GM19438 (cell line): ENCODE measurements around the gene ARHGAP29.

Experiments used
- ATAC-seq: cut with Tn5 transposase; IDR thresholded peaks from one replicate; pipeline ENCODE4 v1.9.1; 2021; ENCODE audit warnings: low read depth; ENCODE audit not compliant: unreplicated experiment

Gene ARHGAP29, protein sequence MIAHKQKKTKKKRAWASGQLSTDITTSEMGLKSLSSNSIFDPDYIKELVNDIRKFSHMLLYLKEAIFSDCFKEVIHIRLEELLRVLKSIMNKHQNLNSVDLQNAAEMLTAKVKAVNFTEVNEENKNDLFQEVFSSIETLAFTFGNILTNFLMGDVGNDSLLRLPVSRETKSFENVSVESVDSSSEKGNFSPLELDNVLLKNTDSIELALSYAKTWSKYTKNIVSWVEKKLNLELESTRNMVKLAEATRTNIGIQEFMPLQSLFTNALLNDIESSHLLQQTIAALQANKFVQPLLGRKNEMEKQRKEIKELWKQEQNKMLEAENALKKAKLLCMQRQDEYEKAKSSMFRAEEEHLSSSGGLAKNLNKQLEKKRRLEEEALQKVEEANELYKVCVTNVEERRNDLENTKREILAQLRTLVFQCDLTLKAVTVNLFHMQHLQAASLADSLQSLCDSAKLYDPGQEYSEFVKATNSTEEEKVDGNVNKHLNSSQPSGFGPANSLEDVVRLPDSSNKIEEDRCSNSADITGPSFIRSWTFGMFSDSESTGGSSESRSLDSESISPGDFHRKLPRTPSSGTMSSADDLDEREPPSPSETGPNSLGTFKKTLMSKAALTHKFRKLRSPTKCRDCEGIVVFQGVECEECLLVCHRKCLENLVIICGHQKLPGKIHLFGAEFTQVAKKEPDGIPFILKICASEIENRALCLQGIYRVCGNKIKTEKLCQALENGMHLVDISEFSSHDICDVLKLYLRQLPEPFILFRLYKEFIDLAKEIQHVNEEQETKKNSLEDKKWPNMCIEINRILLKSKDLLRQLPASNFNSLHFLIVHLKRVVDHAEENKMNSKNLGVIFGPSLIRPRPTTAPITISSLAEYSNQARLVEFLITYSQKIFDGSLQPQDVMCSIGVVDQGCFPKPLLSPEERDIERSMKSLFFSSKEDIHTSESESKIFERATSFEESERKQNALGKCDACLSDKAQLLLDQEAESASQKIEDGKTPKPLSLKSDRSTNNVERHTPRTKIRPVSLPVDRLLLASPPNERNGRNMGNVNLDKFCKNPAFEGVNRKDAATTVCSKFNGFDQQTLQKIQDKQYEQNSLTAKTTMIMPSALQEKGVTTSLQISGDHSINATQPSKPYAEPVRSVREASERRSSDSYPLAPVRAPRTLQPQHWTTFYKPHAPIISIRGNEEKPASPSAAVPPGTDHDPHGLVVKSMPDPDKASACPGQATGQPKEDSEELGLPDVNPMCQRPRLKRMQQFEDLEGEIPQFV

GRCh38 chr1:94237291-94238226, at the start of gene ARHGAP29:
ARHGAP29 (minus strand) TSS chr1:94237584; CDS start chr1:94231611, 5,973 bp downstream.
- ATAC-seq, result peak; percentile 85

GRCh38 chr1:94286864-94287437, 49.6 kb upstream of the ARHGAP29 start:
- no peak for ATAC-seq

DNA sequence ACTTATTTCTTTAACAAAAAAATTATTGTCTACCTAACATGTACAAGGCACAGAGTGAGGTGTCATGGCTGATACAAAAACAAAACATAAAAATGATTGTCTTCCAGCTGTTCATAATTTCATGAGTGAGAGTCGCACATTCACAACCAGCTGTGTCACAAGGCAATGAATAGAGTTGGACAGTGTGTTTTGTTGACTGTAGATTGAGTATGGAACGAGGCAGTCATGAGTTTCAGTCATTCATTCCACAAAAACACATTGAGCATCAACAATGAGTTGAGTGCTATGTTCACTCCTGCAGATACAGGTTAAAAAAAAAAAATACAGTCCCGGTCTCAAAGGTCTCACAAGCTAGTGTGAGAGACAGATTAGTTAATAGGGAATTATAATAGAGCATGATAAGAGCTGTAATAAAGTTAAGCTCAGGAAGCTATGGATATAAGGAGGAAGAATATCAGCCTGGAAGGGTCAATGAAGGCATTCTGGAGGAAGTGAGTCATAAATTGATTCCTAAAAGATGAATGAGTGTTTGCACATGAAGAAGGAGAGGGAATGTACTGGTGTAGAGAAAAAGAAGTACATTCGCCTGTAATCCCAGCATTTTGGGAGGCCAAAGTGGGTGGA, 47.8 kb upstream of the ARHGAP29 start:
- ATAC-seq, result no peak

DNA sequence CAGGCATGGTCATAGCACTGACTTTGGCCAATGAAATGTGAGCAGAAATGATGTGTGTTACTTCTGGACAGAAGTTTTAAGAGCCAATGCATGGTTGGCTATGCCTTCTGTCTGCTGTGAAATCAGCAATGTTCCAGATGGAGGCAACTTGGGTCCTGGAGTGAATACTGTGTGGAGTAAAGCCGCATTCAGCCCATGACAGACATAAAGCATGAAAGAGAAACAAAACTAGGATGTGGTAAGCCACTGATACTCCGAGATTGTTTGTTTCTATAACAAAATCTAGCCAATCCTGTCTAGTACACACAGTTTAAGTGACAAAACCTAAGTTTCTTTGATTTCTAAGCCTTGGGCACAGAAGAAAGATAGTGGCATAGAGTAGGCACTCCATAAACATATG, 47.1 kb upstream of the ARHGAP29 start:
- ATAC-seq, result peak; percentile 85

- no peak for ATAC-seq
Observed at GRCh38 chr1:94283462-94283861, 46.1 kb upstream of the ARHGAP29 start.

- ATAC-seq, result no peak
Observed at GRCh38 chr1:94282143-94282711, 44.8 kb upstream of the ARHGAP29 start.

GRCh38 chr1:94281361-94282142, 44.2 kb upstream of the ARHGAP29 start:
- no peak for ATAC-seq

DNA sequence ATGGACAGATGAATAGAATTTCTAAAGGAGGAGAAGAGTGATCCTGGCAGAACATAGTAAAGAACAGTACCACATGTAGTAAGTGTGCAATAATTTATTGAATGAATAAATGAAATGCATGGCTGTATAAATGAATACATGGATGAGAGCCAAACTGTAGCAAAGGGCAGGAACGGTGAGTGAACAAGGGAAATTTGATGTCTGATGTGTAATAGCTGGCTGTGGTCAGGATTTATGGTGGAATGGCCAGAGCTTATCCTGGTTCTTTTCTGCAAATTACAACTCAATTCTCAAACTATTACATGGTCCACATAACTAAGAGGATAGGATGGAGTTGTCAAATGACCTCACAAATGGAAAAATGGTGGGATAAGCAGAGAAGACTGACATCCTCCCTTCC, 43.2 kb upstream of the ARHGAP29 start:
- no peak for ATAC-seq

DNA sequence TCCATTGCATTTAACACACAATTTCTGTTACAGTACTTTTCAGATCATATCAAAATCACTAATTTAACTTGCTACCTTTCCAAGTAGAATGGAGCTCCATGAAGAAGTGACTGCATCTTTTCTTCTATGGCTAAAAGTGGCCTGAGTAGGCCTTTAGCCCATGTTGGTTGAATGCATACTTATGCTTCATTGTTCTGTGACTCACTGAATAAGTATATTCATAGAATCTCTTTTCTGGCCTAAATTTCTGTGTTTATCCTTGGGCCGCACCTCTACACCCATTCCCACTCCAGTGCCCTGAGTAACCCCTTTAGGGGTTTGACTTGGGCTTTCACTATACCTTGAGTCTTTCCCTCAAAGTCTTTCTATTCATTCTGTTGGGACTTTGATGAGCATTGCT, 42.1 kb upstream of the ARHGAP29 start:
- no peak for ATAC-seq

- no peak for ATAC-seq
Observed at GRCh38 chr1:94279038-94279437, 41.7 kb upstream of the ARHGAP29 start.

DNA sequence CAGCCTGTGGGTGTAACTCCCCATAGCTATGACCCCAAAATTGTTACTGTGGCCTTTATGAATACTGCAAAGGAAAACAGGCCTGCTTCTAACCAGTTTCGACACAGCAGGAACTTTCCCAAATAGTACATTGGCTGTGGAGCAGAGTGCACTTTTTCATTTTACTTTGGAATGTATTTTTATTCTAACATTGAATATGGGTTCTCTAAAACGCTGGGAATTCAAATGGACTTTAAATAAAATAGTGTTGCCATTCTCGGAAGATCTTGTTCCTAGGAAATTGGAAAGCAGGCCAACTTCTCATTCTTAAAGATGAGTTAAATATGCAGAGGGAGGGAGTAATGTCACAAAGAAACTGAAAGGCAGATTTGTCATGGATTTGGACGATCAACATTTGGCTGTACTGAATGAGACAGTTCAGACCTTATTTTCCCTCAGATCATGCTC, 39.6 kb upstream of the ARHGAP29 start:
- no peak for ATAC-seq

DNA sequence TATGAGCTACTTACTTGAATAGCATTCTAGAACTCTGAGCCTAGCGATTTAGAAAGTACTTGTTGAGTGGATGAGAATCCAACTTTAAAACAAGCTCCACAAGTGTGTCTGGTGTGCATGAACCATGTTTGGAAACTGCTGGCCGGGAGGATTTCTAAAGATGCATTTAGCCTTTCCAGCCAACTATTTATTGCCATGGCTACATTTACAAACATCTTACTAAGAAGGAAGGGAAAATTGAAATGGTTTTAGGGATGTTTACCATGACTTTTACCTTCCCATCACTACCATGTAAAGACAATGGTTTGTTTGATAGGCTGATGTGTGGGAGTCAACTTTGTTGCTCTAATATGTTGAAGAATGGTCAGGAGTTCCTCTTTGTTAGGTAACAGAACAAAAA, 37.7 kb upstream of the ARHGAP29 start:
- no peak for ATAC-seq

GRCh38 chr1:94274561-94274960, 37.2 kb upstream of the ARHGAP29 start:
- no peak for ATAC-seq

- no peak for ATAC-seq
Observed at GRCh38 chr1:94273111-94273510, 35.7 kb upstream of the ARHGAP29 start.

DNA sequence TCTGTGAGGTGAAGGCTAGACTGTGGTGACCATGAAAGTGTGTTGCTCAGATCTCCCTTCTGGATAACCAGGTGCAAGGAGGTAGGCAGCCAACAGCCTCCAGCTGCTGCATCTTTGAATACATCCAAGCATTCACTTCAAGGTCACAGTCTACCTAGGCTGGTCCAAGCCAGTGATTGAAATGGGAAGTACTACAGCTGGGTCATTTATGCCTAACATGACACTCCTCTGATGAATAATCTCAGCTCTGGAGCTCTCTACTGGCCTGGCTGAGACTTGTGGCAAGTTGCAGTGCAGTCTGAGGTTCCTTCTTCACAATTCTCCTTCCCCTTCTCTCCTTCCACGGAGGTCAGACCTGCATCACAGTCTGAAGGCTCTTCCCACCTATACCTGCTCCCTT, 35.0 kb upstream of the ARHGAP29 start:
- ATAC-seq, result no peak

DNA sequence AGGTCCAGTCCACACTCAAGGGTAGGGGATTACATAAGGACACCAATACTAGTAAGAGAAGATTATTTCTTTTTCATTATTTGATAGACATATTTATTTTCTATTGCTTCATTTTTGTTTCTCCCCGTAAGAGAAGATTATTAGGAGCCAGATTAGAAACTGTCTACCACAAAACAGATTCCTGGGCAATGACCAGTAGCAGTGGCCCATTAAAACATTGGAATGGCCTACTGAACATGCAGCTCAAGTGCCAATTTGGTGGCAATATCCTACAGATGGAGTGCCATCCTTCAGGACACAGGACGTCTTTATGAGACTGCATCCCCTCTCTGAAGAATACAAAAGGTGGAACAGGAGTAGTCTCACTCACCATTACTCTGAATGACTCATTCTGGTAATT, 34.0 kb upstream of the ARHGAP29 start:
- no peak for ATAC-seq

DNA sequence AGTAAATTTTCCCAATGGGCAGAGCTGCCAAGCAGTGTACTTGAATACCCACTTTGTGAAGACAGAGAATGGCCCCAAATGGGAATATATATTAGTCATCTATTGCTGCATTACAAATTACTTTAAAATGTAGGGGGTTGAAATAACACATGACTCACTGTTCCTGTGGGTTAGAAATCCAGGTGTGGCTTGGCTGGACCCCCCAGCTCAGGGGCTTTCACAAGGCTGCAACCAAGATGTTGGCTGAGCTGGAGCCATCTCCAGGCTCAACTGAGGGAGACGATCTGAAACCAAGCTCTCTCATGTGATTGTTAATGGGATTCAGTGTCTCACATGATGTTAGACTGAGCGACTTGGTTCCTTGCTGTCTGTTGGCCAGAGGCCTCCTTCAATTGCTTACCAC, 33.4 kb upstream of the ARHGAP29 start:
- no peak for ATAC-seq

GRCh38 chr1:94269921-94270320, 32.5 kb upstream of the ARHGAP29 start:
- no peak for ATAC-seq
